Right forelimb (tissue), 1 donor: ENCODE results near the gene FBXL13.
"Not testable (repeated sequence)": the region's sequence is repeated elsewhere in the genome, so short reads cannot be mapped to it uniquely, and the experiment has no call there.

Experiments
- DNase-seq: peaks from one replicate; pipeline ENCODE4 v3.0.0-alpha.2; 2018

FBXL13 gene

DNA sequence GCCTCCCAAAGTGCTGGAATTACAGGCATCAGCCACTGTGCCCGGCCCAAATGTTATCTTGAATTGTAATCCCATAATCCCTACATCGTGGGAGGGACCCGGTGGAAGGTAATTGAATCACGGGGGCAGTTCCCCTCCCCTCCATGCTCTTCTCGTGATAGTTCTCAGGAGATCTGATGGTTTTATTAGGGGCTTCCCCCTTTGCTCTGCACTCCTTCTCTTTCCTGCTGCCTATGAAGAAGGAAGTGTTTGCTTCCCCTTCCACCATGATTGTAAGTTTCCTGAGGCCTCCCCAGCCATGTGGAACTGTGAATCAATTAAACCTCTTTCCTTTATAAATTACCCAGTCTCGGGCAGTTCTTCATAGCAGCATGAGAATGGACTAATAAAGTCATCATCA lies 3.6 kb upstream of the FBXL13 start:
- DNase-seq: not testable (repeated sequence)

GRCh38 chr7:103077318-103077717 lies 2.7 kb upstream of the FBXL13 start:
- DNase-seq: no peak

DNA sequence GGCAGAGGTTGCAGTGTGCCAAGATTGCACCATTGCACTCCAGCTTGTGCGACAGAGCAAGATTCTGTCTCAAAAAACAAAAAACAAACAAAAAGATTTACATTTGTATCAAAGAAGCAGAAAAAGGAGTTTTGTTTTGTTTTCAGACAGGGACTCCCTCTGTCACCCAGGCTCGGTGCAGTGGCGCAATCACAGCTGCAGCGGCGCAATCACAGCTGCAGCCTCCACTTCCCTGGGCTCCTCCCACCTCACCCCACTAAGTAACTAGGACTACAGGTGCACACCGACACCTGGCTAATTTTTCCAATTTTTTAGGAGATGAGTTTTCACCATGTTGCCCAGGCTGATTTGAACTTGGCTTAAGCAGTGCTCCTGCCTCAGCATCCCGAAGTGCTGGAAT lies 2.2 kb upstream of the FBXL13 start:
- no peak for DNase-seq

DNA sequence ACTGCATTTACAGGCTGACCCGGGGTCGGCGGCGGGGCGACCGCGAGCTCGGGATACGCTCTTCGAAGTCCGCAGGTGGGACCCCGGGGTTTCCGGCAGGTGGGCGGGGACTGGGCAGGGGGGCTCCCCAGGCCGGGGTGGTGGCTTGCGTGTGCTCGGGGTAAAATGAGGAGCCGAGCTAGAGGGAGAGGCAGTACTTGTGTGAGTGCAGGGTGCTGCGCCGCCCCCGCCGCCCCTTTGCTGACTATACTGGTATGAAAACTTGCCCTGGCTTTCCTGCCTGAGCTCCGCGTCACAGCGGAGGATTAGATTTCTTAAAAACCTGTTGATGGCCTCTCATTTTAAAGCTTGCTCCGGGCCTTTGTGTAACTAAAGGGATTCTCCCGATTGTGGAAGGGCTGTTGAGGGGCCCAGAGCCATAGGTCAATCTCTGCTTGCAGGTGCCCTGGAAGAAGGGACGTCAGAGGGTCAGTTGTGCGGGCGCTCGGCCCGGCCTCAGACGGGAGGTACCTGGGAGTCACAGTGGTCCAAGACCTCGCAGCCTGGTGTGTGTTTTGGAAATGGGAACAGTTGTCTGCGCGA lies 832 bp upstream of the FBXL13 start:
- peak; percentile 59 for DNase-seq

- DNase-seq: no peak
Measured at GRCh38 chr7:103073989-103074518, 542 bp downstream of the FBXL13 start.

DNA sequence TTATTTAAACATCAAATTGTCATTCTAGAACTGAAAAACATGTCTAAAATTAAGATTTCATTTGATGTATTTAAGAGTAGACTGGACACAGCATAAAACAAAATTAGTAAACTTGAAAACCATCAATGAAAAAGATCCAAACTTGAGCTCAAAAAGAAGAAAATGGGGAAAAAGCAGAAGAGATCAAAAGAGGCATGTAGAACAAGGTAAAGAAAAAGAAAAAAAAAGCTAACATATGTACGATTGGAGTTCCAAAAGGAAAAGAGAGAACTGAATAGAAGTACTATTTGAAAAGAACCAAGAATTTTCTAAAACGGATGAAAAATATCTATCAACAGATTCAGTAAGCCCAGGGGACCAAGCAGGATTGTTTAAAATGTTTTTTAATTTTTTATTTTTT lies 3.6 kb downstream of the FBXL13 start:
- DNase-seq: no peak

GRCh38 chr7:103068414-103069403 lies 5.9 kb downstream of the FBXL13 start:
- DNase-seq: no peak

DNA sequence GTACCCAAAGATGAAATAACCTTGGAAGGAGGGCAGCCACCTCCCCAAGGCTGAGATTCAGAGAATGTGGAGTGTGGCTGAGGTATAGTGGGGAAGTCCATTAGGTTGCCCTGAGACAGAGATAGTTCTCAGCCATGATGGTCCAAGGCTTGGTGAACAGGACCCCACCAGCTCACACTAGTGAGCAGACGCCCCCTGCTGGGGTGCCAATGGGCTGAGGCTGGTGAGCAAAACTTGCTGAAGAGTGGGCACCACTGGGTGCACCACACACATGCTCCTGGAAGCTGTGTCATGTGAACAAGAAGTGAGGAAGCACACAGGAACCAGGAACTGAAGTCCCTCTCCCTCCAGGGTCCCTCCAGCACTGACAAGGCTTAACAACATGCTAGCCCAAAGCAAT lies 8.9 kb downstream of the FBXL13 start:
- DNase-seq: no peak

DNA sequence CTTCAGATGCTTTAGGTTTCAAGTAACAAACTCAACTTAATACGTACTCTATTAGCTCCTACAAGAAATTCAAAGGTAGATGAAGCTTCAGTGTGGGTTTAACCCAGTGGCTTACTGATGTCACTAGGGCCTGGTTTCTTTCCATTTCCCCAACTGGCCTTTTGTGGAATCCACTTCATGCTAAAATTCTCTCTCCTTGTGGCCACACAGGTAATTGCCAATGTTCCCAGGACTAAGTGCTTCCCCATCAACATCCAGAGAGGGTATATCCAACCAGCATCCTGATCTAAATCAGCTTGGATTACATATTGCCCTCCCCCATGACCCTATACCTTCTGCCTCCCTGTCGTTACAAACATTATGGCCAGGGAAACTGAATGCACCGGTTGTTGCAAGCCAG lies 10.7 kb downstream of the FBXL13 start:
- no peak for DNase-seq

GRCh38 chr7:103059471-103059870 lies 15.1 kb downstream of the FBXL13 start:
- DNase-seq: no peak

- no peak for DNase-seq
Measured at GRCh38 chr7:103058122-103058521, 16.5 kb downstream of the FBXL13 start.

- DNase-seq: not testable (repeated sequence)
Measured at GRCh38 chr7:103056006-103056405, 18.6 kb downstream of the FBXL13 start.

DNA sequence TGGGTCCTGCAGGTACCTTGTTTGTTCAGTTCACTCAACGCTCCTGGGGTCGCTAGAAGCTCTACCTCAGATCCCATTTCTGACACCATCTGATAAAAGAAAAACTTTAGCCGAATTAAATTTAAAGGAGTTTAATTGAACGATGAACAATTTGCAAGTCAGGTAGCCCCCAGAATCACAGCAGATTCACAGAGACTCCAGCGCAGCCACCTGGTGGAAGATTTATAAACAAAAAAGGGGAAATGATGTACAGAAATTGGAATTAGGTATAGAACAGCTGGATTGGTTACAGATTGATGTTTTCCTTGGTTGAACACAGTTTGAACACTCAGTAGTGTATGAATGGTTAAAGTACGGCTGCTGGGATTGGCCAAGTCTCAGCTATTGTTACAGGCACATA lies 23.1 kb downstream of the FBXL13 start:
- DNase-seq: no peak

GRCh38 chr7:103048833-103049232 lies 25.8 kb downstream of the FBXL13 start:
- DNase-seq: no peak

DNA sequence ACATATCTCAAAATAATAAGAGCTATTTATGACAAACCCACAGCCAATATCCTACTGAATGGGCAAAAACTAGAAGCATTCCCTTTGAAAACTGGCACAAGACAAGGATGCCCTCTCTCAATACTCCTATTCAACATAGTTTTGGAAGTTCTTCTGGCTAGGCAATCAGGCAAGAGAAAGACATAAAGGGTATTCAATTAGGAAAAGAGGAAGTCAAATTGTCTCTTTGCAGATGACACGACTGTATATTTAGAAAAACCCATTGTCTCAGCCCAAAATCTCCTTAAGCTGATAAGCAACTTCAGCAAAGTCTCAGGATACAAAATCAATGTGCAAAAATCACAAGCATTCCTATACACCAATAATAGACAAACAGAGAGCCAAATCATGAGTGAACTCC lies 32.8 kb downstream of the FBXL13 start:
- DNase-seq: not testable (repeated sequence)

GRCh38 chr7:103037823-103038739 lies 36.5 kb downstream of the FBXL13 start:
- DNase-seq: not testable (repeated sequence)

GRCh38 chr7:103037476-103037822 lies 37.1 kb downstream of the FBXL13 start:
- no peak for DNase-seq

- DNase-seq: not testable (repeated sequence)
Measured at GRCh38 chr7:103034318-103034717, 40.3 kb downstream of the FBXL13 start.

DNA sequence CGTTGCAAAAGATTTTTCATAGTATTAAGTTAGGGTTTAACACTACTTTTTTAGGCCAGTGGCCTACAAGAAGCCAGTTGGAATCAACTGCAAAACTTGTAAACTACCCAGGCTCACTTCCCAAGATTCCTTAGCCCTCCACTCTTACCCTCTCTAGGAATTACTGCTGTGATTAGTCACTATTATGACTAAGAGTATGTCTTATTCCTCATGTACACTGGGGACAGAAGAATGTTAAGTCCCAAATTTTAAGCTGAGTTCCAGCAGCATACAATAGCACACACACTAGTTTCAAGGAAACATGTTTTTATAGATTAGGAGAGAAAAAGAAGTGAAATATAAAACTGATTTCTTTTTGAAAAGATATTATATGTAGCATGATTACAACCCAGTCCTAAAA lies 42.8 kb downstream of the FBXL13 start:
- no peak for DNase-seq

DNA sequence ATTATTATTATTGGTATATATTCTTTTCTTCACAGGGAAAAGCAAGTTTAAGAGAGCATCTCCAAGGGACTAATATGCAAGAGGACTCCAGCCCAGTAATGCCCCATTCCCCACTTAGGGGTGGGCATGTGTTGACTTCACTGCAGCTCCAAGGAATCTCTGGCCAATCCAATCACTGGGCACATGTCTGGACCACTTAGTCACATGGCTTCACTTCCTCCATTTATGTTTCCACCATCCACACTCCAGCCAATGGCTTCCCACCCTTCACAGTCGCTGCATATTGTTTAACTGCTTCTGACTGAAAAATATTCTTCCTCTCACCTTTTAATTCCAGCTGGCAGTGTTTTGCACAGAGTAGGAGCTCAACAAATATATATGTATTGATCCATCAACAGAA lies 43.6 kb downstream of the FBXL13 start:
- DNase-seq: no peak

GRCh38 chr7:103025341-103025740 lies 49.3 kb downstream of the FBXL13 start:
- DNase-seq: no peak

DNA sequence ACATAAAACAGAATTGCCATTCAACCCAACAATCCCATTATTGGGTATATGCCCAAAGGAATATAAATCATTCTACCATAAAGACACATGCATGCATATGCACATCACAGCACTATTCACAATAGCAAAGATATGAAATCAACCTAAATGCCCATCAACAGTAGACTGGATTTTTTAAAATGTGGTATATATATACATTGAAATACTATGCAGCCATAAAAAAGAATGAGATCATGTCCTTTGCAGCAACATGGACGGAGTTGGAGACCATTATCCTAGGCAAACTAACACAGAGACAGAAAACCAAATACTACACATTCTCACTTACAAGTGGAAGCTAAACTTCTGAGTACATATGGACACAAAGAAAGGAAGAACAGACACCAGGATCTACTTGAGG lies 51.0 kb downstream of the FBXL13 start:
- DNase-seq: not testable (repeated sequence)

GRCh38 chr7:103021490-103021889 lies 53.1 kb downstream of the FBXL13 start:
- DNase-seq: not testable (repeated sequence)
